Frontal cortex (tissue), 4 donors: ENCODE measurements around the gene KRT2. TPM values are rescaled to one million over a fixed set of nuclear protein-coding genes. Genes with fewer than 3 reads are reported as not detected.

Experiments
- DNase-seq, 2 donors: peaks; one replicate each; pipeline ENCODE4 v3.0.0; 2012; ENCODE audit warnings: low spot score in 2 of 2
- FAIRE-seq: peaks from 2 replicates; lab custom pipeline; 2012; peaks lifted over from hg19 to GRCh38; lab: Jason Lieb, UNC
- total RNA-seq: library from RNA; depleted of rRNA; stranded (reverse); fragments of >200 nt; gene quantifications from one replicate; pipeline ENCODE4 v1.2.3, GENCODE V29; 2014
- donor health status: control.
- donor health status: control.
- donor health status: control.

KRT2 gene
- total RNA-seq, 1 donor from 2014 or later, result not detected

DNA sequence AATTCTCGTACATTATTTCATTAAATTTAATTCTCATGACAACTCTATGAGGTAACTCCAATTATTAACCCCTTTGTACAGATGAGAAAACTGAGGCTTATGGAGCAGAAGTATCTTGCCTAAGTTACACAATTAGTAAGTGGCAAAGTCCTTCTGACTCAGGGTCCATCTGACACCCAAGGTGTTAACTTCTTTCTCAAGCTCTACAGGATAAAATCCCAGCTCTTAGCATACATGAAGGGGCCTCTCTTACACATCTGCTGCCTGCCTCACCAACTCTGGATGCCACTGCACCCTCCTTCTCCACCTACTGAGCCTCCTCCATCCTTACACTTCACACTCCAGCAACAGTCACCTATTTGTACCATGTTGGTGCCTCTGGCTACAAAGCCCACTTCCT, 46.5 kb downstream of the KRT2 start:
- FAIRE-seq, result no peak
- DNase-seq, result no peak

- FAIRE-seq, result no peak
- no peak for DNase-seq
Observed at GRCh38 chr12:52604859-52605258, 47.2 kb downstream of the KRT2 start.

- FAIRE-seq, result no peak
- DNase-seq, result no peak
Observed at GRCh38 chr12:52603314-52603713, 48.7 kb downstream of the KRT2 start.

DNA sequence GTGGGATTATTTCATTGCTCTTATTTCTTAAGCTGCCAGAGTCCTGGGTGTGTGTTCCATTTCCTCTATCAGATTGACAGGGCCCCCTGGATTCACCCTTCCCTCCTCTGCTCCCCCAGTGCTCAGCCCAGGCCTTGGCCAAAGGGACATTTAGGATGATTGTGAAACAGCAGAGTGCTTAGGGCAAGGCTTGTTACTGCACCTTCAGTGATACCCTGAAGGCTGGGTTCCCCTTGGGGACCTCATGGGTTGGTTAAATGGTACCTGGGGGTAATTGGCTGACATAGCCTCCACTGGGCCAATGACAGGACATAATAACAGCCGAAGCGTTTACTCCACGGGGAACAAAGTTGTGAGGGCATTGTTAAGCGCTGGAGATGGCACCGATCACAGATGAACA, 49.5 kb downstream of the KRT2 start:
- FAIRE-seq (no peak), DNase-seq (no peak)

GRCh38 chr12:52601671-52602070, 50.3 kb downstream of the KRT2 start:
- no peak for FAIRE-seq
- DNase-seq, result no peak

GRCh38 chr12:52600941-52601481, 51.0 kb downstream of the KRT2 start, which contains the start of gene KRT72:
Gene KRT72 (minus strand): TSS chr12:52601463. CDS start chr12:52601452, 11 bp downstream.
- no peak for DNase-seq
- FAIRE-seq, result no peak

- FAIRE-seq, result no peak
- DNase-seq, result no peak
Observed at GRCh38 chr12:52600475-52600874, 51.5 kb downstream of the KRT2 start.

GRCh38 chr12:52600071-52600470, 51.9 kb downstream of the KRT2 start:
- DNase-seq (no peak), FAIRE-seq (no peak)

DNA sequence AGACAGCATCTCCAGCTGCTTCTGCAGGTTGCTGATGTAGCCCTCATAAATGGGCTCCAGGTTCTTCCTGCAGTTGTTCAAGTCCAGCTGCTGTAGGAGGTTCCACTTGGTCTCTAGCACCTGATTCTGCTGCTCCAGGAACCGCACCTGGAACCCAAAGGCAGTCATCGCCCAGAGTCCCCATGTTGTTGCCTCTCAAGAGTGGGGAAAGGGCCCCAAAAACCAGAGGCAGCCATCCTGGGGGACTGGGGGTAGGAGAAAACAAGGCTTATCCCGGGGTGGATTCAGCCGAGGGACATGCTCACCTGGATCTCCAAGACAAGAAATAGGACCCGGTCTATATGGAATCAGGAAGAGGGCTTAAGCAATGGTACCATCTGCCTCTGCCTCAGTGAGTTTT, 53.0 kb downstream of the KRT2 start:
- FAIRE-seq, result no peak
- no peak for DNase-seq

Other genes starting within 250 kb of the KRT2 start
- gene KRT82, start 245.9 kb downstream of the KRT2 start, total RNA-seq, result not detected
- not detected for gene KRT75, start 217.8 kb downstream of the KRT2 start, total RNA-seq
- not detected for gene KRT6B, start 200.1 kb downstream of the KRT2 start, total RNA-seq
- gene KRT6C, start 178.4 kb downstream of the KRT2 start, total RNA-seq, result not detected
- not detected for gene KRT6A, start 159.0 kb downstream of the KRT2 start, total RNA-seq
- gene KRT5, start 131.8 kb downstream of the KRT2 start, total RNA-seq, result not detected
- gene KRT71, start 99.1 kb downstream of the KRT2 start, total RNA-seq, result not detected
- gene KRT74, start 78.4 kb downstream of the KRT2 start, total RNA-seq, result not detected
- gene KRT72, start 50.7 kb downstream of the KRT2 start, total RNA-seq, result not detected
- gene KRT73, start 33.7 kb downstream of the KRT2 start, total RNA-seq, result not detected
- gene KRT1, start 28.2 kb upstream of the KRT2 start, total RNA-seq, result 0.82 TPM
- not detected for gene KRT77, start 51.3 kb upstream of the KRT2 start, total RNA-seq
- not detected for gene KRT76, start 125.1 kb upstream of the KRT2 start, total RNA-seq
- not detected for gene KRT3, start 143.9 kb upstream of the KRT2 start, total RNA-seq
- not detected for gene KRT4, start 161.9 kb upstream of the KRT2 start, total RNA-seq
- not detected for gene KRT79, start 182.1 kb upstream of the KRT2 start, total RNA-seq
- gene KRT78, start 196.8 kb upstream of the KRT2 start, total RNA-seq, result not detected